Hepatocyte (in vitro differentiated cells): ENCODE measurements around the gene TMEM203. TPM values are rescaled to one million over a fixed set of nuclear protein-coding genes. Genes with fewer than 3 reads are reported as not detected.

ENCODE experiments used
- DNase-seq: peaks from one replicate; pipeline ENCODE4 v3.0.0-alpha.2; 2016; ENCODE audit warnings: low spot score
- H2AFZ ChIP-seq: fragments of 200-600 bp; sonication (generic); 2 replicates; pipeline ENCODE4 v1.6.0; 2016; ENCODE audit warnings: antibody characterized with exemption, mild to moderate bottlenecking
- H3K27ac ChIP-seq: fragments of 200-600 bp; sonication (generic); 2 replicates; pipeline ENCODE4 v1.5.1; 2016; ENCODE audit warnings: mild to moderate bottlenecking
- H3K27me3 ChIP-seq: fragments of 200-600 bp; sonication (generic); 2 replicates; pipeline ENCODE4 v1.6.1; 2016
- H3K36me3 ChIP-seq: fragments of 200-600 bp; sonication (generic); replicated peaks from 2 replicates; pipeline ENCODE4 v1.5.1; 2016; ENCODE audit warnings: low read depth; ENCODE audit not compliant: insufficient read depth
- H3K4me1 ChIP-seq: fragments of 200-600 bp; sonication (generic); 2 replicates; pipeline ENCODE4 v1.5.1; 2016; ENCODE audit warnings: mild to moderate bottlenecking, moderate library complexity; ENCODE audit not compliant: insufficient read depth
- H3K4me2 ChIP-seq: fragments of 200-600 bp; sonication (generic); 2 replicates; pipeline ENCODE4 v1.6.0; 2016
- H3K4me3 ChIP-seq: fragments of 200-600 bp; sonication (generic); 2 replicates; pipeline ENCODE4 v1.5.1; 2016; ENCODE audit warnings: mild to moderate bottlenecking
- H3K79me2 ChIP-seq: fragments of 200-600 bp; sonication (generic); 2 replicates; pipeline ENCODE4 v1.6.0; 2017; ENCODE audit warnings: mild to moderate bottlenecking
- H3K9me2 ChIP-seq: fragments of 200-600 bp; sonication (generic); replicated peaks from 2 replicates; pipeline ENCODE4 v1.6.0; 2017; ENCODE audit warnings: mild to moderate bottlenecking; ENCODE audit not compliant: insufficient read depth
- H3K9me3 ChIP-seq: fragments of 200-600 bp; sonication (generic); 2 replicates; pipeline ENCODE4 v1.5.1; 2016; ENCODE audit warnings: low read depth, mild to moderate bottlenecking
- H4K20me1 ChIP-seq: fragments of 200-600 bp; sonication (generic); 2 replicates; pipeline ENCODE4 v1.6.0; 2016; ENCODE audit warnings: mild to moderate bottlenecking; ENCODE audit not compliant: insufficient read depth, poor library complexity, severe bottlenecking
- EZH2 ChIP-seq: fragments of 200-600 bp; sonication (generic); IDR thresholded peaks from 2 replicates; pipeline ENCODE4 v1.6.1; 2016; ENCODE audit warnings: antibody characterized with exemption, mild to moderate bottlenecking, borderline replicate concordance
- EZH2phosphoT487 ChIP-seq: fragments of 200-600 bp; sonication (generic); IDR thresholded peaks from one replicate; pipeline ENCODE4 v1.6.1; 2018; ENCODE audit warnings: antibody characterized with exemption, mild to moderate bottlenecking, low read depth, moderate library complexity; ENCODE audit not compliant: unreplicated experiment, severe bottlenecking
- WGBS: methylation state at CpG from one replicate; pipeline ENCODE4 v1.1.6; 2016; ENCODE audit warnings: low lambda C conversion rate; ENCODE audit errors: missing lambda C conversion rate; 5-methylcytosine and 5-hydroxymethylcytosine counted together
- polyA plus RNA-seq: library from polyadenylated mRNA; unstranded; fragments of >200 nt; fragmentation: Nextera tagmentation; extraction: Ambion mirVana; gene quantifications from 2 replicates; pipeline ENCODE4 v1.2.1, GENCODE V29; 2016
- total RNA-seq: library from RNA; depleted of rRNA; stranded (reverse); fragments of >200 nt; gene quantifications from 2 replicates; pipeline ENCODE4 v1.2.3, GENCODE V29; 2014
- TF ChIP-seq, protein P1 (sequence below): fragments of 200-600 bp; sonication (generic); IDR thresholded peaks from 2 replicates; pipeline ENCODE4 v1.5.1; 2016; ENCODE audit warnings: antibody characterized with exemption, mild to moderate bottlenecking; ENCODE audit not compliant: poor library complexity

Gene TMEM203
- total and polyA plus RNA-seq, 2 experiments from 2014 or later: 37.6 to 60.7 TPM

DNA sequence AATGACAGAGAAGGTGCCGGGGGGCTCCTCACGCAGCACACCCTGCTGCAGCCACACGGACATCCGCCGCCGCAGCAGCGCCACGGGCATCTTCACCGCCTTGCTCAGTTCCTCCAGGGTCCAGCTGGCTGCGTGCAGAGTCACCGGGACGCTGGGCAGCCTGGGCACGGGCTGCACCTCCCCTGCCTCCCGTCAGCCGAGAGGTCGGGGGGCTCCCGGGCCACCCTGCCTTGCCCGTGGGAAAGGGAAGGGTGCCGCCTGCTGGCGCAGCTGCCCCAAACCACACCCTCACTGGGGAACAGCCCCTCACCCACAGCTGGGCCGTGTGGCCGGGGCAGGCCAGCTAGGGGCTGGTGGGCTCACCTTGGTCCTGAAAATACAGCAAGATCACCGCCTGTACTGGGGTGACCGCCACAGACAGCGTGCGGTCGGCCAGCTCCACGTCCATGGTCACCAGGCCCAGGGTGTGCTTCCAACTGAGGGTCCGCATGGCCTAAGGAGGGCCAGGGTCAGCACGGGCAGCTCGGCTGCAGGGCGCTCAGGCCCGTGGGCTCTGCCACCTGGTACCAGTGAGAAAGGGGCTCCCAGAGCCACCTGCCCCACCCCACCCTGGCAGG is 30.0 kb downstream of the TMEM203 start:
- no peaks in the 10 kb centered on the region for H3K9me3 ChIP-seq
- DNase-seq: no peak
- WGBS: 61% methylated on average over 32 of the region's 33 CpGs
- H3K79me2 ChIP-seq: no peaks in the 10 kb centered on the region
- peaks cover 13% of the 10 kb centered on the region for H3K27me3 ChIP-seq
- no peak overlapping the region for H3K27ac ChIP-seq
- no peaks in the 10 kb centered on the region for H3K36me3 ChIP-seq
- no peaks in the 10 kb centered on the region for H3K9me2 ChIP-seq
- H4K20me1 ChIP-seq: no peaks in the 10 kb centered on the region
- H3K4me1 ChIP-seq: no peaks in the 10 kb centered on the region
- no peak overlapping the region for H3K4me2 ChIP-seq
- no peak for TF ChIP-seq EZH2phosphoT487
- TF ChIP-seq EZH2: no peak
- TF ChIP-seq, protein P1, sequence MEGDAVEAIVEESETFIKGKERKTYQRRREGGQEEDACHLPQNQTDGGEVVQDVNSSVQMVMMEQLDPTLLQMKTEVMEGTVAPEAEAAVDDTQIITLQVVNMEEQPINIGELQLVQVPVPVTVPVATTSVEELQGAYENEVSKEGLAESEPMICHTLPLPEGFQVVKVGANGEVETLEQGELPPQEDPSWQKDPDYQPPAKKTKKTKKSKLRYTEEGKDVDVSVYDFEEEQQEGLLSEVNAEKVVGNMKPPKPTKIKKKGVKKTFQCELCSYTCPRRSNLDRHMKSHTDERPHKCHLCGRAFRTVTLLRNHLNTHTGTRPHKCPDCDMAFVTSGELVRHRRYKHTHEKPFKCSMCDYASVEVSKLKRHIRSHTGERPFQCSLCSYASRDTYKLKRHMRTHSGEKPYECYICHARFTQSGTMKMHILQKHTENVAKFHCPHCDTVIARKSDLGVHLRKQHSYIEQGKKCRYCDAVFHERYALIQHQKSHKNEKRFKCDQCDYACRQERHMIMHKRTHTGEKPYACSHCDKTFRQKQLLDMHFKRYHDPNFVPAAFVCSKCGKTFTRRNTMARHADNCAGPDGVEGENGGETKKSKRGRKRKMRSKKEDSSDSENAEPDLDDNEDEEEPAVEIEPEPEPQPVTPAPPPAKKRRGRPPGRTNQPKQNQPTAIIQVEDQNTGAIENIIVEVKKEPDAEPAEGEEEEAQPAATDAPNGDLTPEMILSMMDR: no peak
- no peak overlapping the region for H2AFZ ChIP-seq
- H3K4me3 ChIP-seq: no peak overlapping the region

DNA sequence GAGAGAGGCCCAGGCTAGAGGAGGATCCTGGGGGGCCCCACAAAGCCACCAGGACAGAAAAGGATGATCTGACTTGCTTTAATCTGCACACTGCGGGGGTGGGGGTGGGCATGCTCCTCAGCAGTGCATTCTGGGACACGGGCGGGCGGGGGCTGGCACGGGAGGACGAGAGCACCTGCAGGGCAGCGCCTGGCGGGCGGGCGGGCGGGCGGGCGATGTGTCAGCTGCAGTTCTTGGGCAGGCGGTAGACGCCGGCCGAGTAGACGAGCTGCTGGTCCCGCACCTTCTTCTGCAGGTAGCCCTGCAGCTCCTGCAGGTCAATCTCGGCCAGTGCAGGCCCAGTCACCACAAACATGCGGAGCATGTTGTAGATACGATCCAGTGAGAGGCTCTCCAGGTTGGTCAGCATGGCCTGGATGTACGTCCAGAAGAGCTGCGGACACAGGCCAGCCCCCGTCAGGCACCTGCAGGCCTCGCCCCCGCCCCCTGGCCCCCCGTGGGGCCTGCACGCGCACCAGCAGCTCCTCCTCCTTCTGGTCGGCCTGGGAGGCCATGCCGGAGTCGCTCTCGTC is 30.6 kb downstream of the TMEM203 start:
- Histone ChIP-seq H3K27me3 (peaks cover 19% of the 10 kb centered on the region), H3K9me3 (no peaks in the 10 kb centered on the region), H2AFZ (no peak overlapping the region), H4K20me1 (no peaks in the 10 kb centered on the region), H3K79me2 (no peaks in the 10 kb centered on the region), H3K4me3 (no peak overlapping the region), H3K36me3 (no peaks in the 10 kb centered on the region), H3K4me1 (peaks cover 2% of the 10 kb centered on the region), H3K27ac (no peak overlapping the region), H3K9me2 (no peaks in the 10 kb centered on the region), H3K4me2 (no peak overlapping the region)
- TF ChIP-seq EZH2phosphoT487: no peak
- TF ChIP-seq, protein P1: peak; percentile 1
- no peak for DNase-seq
- 62% methylated on average over 17 of the region's 34 CpGs for WGBS

DNA sequence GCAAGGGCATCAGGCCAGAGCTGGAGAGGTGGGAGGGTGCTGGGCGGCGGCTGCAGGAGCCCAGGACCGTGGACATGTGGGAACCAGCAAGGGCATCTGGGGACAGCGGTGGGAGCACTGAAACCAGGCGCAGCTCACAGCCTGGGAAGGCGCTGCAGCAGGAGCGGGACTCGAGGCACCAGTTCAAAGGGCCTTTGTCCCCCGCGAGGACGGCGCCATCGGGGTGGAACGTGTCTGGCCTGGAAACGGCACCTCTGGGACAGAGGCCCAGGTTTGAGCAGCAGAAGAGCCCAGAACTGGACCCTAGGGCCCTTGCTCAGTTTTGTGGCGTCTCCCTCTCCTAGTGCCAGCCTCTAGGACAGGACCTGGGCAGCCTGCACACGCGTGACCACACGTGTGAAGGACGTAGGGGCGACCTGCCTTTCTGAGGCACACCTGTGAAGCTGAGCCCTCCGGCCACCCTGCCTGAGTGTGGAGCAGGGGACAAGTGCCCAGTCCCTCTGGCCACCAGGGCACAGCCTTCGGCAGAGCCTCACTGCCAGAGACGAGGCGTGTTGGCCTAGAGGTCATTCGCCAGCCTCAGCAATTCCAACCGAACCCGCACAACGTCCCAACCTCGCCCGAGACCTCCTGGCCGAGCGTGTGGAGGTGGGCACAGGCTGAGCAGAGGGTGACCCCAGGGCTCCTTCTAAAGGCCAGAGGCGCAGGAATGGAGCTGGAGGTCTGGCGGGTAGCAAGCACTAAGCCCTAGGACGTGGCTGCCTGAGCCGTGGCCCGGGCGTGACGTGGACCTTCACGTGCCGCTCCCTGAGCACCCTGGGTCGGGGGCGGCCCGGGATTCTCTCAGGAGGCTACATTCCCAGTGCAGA is 31.4 kb downstream of the TMEM203 start:
- TF ChIP-seq EZH2: no peak
- TF ChIP-seq, protein P1: no peak
- TF ChIP-seq EZH2phosphoT487: no peak
- no peak overlapping the region for H3K4me3 ChIP-seq
- peaks cover 27% of the 10 kb centered on the region for H3K27me3 ChIP-seq
- H2AFZ ChIP-seq: no peak overlapping the region
- no peak for DNase-seq
- peaks cover 7% of the 10 kb centered on the region for H3K4me1 ChIP-seq
- H4K20me1 ChIP-seq: no peaks in the 10 kb centered on the region
- no peak overlapping the region for H3K4me2 ChIP-seq
- H3K36me3 ChIP-seq: no peaks in the 10 kb centered on the region
- H3K27ac ChIP-seq: no peak overlapping the region
- H3K79me2 ChIP-seq: no peaks in the 10 kb centered on the region
- no peaks in the 10 kb centered on the region for H3K9me2 ChIP-seq
- no peaks in the 10 kb centered on the region for H3K9me3 ChIP-seq
- WGBS: 88% methylated on average over 45 of the region's 45 CpGs
